A673 (cell line): ENCODE measurements around the gene MS4A4E.
"Not testable (repeated sequence)": the region's sequence is repeated elsewhere in the genome, so short reads cannot be mapped to it uniquely, and the experiment has no call there.

ENCODE experiments used
- EZH2 ChIP-seq: fragments of 200-600 bp; sonication (generic); IDR thresholded peaks from 2 replicates; pipeline ENCODE4 v1.6.1; 2017; ENCODE audit warnings: borderline replicate concordance, low read depth, mild to moderate bottlenecking, mixed read lengths, antibody characterized with exemption, low read length; ENCODE audit not compliant: poor library complexity, severe bottlenecking
- TF ChIP-seq, protein P1 (sequence below): fragments of 300-800, 200-600 bp; sonication (generic); conservative IDR thresholded peaks from 2 replicates; pipeline ENCODE4 v1.5.1; 2017; ENCODE audit warnings: low read depth, mild to moderate bottlenecking, antibody characterized with exemption, low read length, moderate library complexity, mixed read lengths

DNA sequence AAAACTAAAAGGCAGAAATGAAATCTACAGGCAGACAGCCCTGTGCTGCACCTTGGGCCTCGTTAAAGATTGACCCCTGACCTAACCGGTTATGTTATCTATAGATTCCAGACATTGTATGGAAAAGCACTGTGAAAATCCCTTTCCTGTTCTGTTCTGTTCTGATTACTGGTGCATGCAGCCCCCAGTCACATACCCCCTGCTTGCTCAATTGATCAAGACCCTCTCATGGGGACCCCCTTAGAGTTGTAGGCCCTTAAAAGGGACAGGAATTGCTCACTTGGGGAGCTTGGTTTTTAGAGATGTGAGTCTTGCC, 57.5 kb downstream of the MS4A4E start:
- TF ChIP-seq, protein P1, sequence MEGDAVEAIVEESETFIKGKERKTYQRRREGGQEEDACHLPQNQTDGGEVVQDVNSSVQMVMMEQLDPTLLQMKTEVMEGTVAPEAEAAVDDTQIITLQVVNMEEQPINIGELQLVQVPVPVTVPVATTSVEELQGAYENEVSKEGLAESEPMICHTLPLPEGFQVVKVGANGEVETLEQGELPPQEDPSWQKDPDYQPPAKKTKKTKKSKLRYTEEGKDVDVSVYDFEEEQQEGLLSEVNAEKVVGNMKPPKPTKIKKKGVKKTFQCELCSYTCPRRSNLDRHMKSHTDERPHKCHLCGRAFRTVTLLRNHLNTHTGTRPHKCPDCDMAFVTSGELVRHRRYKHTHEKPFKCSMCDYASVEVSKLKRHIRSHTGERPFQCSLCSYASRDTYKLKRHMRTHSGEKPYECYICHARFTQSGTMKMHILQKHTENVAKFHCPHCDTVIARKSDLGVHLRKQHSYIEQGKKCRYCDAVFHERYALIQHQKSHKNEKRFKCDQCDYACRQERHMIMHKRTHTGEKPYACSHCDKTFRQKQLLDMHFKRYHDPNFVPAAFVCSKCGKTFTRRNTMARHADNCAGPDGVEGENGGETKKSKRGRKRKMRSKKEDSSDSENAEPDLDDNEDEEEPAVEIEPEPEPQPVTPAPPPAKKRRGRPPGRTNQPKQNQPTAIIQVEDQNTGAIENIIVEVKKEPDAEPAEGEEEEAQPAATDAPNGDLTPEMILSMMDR: not testable (repeated sequence)
- not testable (repeated sequence) for TF ChIP-seq EZH2
